Prostate gland (tissue), 2 donors: ENCODE measurements around the gene DRG2. TPM values are rescaled to one million over a fixed set of nuclear protein-coding genes. Genes with fewer than 3 reads are reported as not detected.
A peak's percentile ranks its signal among the peaks of the same experiment; 100 is the strongest.

Experiments used
- DNase-seq: peaks from one replicate; pipeline ENCODE4 v3.0.0-alpha.2; 2019; ENCODE audit warnings: low spot score
- H3K27ac ChIP-seq, 2 donors: fragments of 200-600 bp; sonication (generic); 2 replicates each; pipeline ENCODE4 v1.5.1; 2017 to 2019
- H3K27me3 ChIP-seq: fragments of 200-600 bp; sonication (generic); replicated peaks from 2 replicates; pipeline ENCODE4 v1.5.1; 2019; ENCODE audit not compliant: insufficient read depth
- H3K36me3 ChIP-seq, 2 donors: fragments of 200-600 bp; sonication (generic); 1 replicate in 1 of 2; 2 replicates in 1 of 2; pipeline versions ENCODE4 v1.5.1 to v1.8.1; 2017 to 2019
- H3K4me1 ChIP-seq: fragments of 200-600 bp; sonication (generic); replicated peaks from 2 replicates; pipeline ENCODE4 v1.5.1; 2019
- H3K4me3 ChIP-seq, 2 donors: fragments of 200-600 bp; sonication (generic); 2 replicates each; pipeline ENCODE4 v1.5.1; 2017 to 2019
- H3K9me3 ChIP-seq: fragments of 200-600 bp; sonication (generic); 2 replicates; pipeline ENCODE4 v1.5.1; 2017
- POLR2A ChIP-seq: fragments of 450-650 bp; IDR thresholded peaks from one replicate; pipeline ENCODE4 v1.6.1; 2016; ENCODE audit warnings: antibody characterized with exemption, mild to moderate bottlenecking
- POLR2AphosphoS5 ChIP-seq: sonication (generic); formaldehyde crosslinking; IDR thresholded peaks from one replicate; pipeline ENCODE4 v1.6.1; 2017; ENCODE audit warnings: antibody characterized with exemption
- WGBS: methylation state at CpG from one replicate; pipeline ENCODE4 v1.1.5; 2018; 5-methylcytosine and 5-hydroxymethylcytosine counted together
- intact Hi-C: fragments of 100-400 bp; cut with DNase I; formaldehyde crosslinking; loops from one replicate; pipeline ENCODE4 v1.14.2; 2022
- total RNA-seq, 2 donors: library from RNA; depleted of rRNA; stranded (reverse); fragments of >200 nt; gene quantifications; one replicate each; pipeline ENCODE4 v1.1.0, GENCODE V29; 2016
- TF ChIP-seq, protein P1 (sequence below), 4 experiments: fragments of 200-600 bp in 2 of 4; fragments of 450-650 bp in 2 of 4; sonication (generic) in 2 of 4; IDR thresholded peaks; 1 replicate in 3 of 4; 2 replicates in 1 of 4; pipeline ENCODE4 v1.5.1; 2016 to 2019; ENCODE audit warnings: antibody characterized with exemption in 4 of 4, mild to moderate bottlenecking in 2 of 4, moderate library complexity in 2 of 4

Gene DRG2
- total RNA-seq, 2 donors from 2014 or later: 44.1 to 56.9 TPM

DNA sequence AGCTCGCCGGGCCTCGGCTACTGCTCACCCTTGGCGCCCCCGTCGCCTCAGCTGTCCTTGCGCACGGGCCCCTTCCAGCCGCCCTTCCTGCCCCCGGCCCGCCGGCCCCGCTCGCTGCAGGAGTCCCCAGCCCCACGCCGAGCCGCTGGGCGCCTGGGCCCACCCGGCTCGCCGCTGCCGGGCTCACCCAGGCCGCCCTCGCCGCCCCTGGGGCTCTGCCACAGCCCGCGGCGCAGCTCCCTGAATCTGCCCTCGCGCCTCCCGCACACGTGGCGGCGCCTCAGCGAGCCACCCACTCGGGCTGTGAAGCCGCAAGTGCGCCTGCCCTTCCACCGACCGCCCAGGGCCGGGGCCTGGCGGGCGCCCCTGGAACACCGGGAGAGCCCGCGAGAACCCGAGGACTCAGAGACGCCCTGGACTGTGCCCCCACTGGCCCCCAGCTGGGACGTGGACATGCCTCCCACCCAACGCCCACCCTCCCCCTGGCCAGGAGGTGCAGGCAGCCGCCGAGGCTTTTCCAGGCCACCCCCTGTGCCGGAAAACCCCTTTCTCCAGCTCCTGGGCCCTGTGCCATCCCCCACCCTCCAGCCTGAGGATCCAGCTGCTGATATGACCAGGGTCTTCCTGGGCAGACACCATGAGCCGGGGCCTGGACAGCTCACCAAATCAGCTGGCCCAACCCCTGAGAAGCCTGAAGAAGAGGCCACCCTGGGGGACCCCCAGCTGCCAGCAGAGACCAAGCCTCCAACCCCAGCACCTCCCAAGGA is 33.6 kb downstream of the DRG2 start:
- TF ChIP-seq, protein P1, sequence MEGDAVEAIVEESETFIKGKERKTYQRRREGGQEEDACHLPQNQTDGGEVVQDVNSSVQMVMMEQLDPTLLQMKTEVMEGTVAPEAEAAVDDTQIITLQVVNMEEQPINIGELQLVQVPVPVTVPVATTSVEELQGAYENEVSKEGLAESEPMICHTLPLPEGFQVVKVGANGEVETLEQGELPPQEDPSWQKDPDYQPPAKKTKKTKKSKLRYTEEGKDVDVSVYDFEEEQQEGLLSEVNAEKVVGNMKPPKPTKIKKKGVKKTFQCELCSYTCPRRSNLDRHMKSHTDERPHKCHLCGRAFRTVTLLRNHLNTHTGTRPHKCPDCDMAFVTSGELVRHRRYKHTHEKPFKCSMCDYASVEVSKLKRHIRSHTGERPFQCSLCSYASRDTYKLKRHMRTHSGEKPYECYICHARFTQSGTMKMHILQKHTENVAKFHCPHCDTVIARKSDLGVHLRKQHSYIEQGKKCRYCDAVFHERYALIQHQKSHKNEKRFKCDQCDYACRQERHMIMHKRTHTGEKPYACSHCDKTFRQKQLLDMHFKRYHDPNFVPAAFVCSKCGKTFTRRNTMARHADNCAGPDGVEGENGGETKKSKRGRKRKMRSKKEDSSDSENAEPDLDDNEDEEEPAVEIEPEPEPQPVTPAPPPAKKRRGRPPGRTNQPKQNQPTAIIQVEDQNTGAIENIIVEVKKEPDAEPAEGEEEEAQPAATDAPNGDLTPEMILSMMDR (IDR thresholded peaks at IDR 0.05): no peak
- TF ChIP-seq POLR2AphosphoS5 (no peak), POLR2A (no peak)
- no peaks in the 10 kb centered on the region for H3K36me3 ChIP-seq
- no peak overlapping the region for H3K4me3 ChIP-seq
- DNase-seq: no peak
- no peaks in the 10 kb centered on the region for H3K4me1 ChIP-seq
- intact Hi-C loops: no loop called here
- 90% methylated on average over 52 of the region's 54 CpGs for WGBS
- no peaks in the 10 kb centered on the region for H3K27me3 ChIP-seq
- no peak overlapping the region for H3K27ac ChIP-seq
- H3K9me3 ChIP-seq: no peaks in the 10 kb centered on the region

DNA sequence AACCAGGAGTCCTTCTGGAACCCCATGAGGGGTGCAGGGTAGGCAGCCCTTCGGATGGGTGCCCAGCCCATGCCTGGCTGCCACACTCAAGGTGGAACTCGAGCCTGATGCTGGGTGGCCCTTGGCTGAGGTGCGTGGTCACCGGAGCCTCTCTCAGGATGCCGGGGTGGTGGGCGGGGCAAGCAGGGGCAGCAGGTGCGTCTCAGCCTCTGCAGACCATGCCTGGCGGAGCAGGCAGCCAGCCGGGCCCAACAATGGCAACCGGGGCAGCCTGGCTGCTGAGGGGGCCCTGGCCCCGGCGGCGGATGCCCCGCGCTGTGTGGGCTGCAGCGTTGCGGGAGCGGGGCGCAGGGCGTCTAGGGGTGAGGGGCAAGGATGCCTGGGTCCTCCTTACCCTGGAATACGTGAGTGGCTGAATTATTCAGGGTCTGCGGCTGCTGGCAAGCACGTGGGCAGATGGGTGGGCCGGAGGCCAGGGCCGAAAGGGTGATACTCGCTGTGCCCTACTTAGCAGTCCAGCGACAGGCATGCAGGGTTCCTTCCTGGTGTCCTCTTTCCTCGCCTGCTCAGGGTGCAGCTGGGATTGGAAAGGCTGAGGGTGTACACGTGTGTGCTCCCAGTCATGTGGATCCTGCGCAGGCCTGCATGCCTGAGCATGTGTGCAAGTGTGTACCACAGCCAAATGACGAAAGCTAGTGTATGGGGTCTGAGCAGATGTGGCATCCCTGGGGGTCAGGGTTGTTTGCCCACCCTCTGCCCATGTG is 35.4 kb downstream of the DRG2 start:
- H3K27ac ChIP-seq: no peak overlapping the region
- no peaks in the 10 kb centered on the region for H3K27me3 ChIP-seq
- intact Hi-C loops: no loop called here
- no peaks in the 10 kb centered on the region for H3K4me1 ChIP-seq
- no peaks in the 10 kb centered on the region for H3K36me3 ChIP-seq
- no peak for DNase-seq
- H3K4me3 ChIP-seq: no peak overlapping the region
- H3K9me3 ChIP-seq: no peaks in the 10 kb centered on the region
- TF ChIP-seq POLR2A: no peak
- TF ChIP-seq, protein P1 (IDR thresholded peaks at IDR 0.05): no peak
- no peak for TF ChIP-seq POLR2AphosphoS5
- 84% methylated on average over 18 of the region's 31 CpGs for WGBS

GRCh38 chr17:18124345-18125126 is 36.8 kb downstream of the DRG2 start:
- TF ChIP-seq, protein P1 (IDR thresholded peaks at IDR 0.05): no peak
- TF ChIP-seq POLR2A: no peak
- TF ChIP-seq POLR2AphosphoS5: no peak
- Histone ChIP-seq H3K9me3 (no peaks in the 10 kb centered on the region), H3K4me1 (no peaks in the 10 kb centered on the region), H3K36me3 (no peaks in the 10 kb centered on the region), H3K27ac (no peak overlapping the region), H3K4me3 (no peak overlapping the region), H3K27me3 (no peaks in the 10 kb centered on the region)
- WGBS: 71% methylated on average over 11 of the region's 11 CpGs
- intact Hi-C loops: no loop called here
- no peak for DNase-seq

DNA sequence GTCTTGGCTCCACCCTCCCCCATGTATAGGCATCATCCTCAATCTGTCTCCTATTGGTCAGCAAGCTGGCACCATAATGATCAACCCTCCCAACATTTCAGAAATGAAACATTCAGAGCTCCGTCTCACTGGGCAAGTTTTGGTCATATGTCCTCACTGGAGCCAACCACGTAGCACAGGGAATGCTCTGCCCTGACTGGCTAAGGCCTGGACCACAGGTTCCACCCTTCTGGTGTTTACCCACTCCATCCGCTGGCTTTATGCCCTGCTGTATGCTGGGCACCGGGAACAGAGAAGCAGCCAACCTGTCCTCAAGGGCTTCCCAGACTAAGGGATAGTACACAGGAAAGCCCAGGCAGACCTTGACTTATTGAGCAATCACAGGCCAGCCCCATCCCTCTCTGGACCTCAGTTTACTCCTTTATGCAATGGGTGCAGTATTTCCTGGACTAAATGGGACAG is 41.3 kb downstream of the DRG2 start:
- Histone ChIP-seq H3K36me3 (no peaks in the 10 kb centered on the region), H3K4me1 (no peaks in the 10 kb centered on the region), H3K27ac (no peak overlapping the region), H3K27me3 (no peaks in the 10 kb centered on the region), H3K4me3 (no peak overlapping the region), H3K9me3 (no peaks in the 10 kb centered on the region)
- peak; percentile 84 for TF ChIP-seq POLR2AphosphoS5
- no peak for TF ChIP-seq POLR2A
- intact Hi-C loops: no loop called here
- DNase-seq: peak; percentile 83
- WGBS: 34% methylated on average over 4 of the region's 4 CpGs

DNA sequence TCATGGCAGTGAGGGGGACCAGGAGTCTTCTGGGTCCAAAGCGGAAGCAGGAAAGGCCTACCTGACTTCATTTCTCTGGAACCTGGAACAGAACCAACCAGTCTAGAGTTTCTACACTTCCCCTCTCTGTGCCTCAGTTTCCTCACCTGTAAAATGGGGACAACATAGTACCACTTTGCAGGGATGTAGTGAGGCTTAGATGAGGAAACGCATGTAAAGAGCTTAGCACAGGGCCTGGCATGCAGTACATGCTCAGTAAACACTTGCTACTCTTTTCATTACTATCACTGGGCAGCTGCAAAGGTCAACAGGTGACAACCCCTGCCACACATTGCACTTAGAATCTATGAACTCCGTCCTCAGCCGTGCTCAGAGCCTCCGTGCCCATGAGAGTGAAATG is 45.0 kb downstream of the DRG2 start:
- Histone ChIP-seq H3K4me3 (no peak overlapping the region), H3K27me3 (no peaks in the 10 kb centered on the region), H3K4me1 (no peaks in the 10 kb centered on the region), H3K27ac (no peak overlapping the region), H3K9me3 (no peaks in the 10 kb centered on the region), H3K36me3 (no peaks in the 10 kb centered on the region)
- TF ChIP-seq POLR2AphosphoS5 (no peak), POLR2A (no peak)
- TF ChIP-seq, protein P1 (IDR thresholded peaks at IDR 0.05): no peak
- WGBS: 86% methylated on average over 5 of the region's 5 CpGs
- DNase-seq: no peak
- intact Hi-C loops: no loop called here
